ENCODE data around the gene CTPS1. TPM values are rescaled to one million over a fixed set of nuclear protein-coding genes. Genes with fewer than 3 reads are reported as not detected.

Gene CTPS1
- total RNA-seq, 1 donor from 2014 or later = 31.2 TPM

DNA sequence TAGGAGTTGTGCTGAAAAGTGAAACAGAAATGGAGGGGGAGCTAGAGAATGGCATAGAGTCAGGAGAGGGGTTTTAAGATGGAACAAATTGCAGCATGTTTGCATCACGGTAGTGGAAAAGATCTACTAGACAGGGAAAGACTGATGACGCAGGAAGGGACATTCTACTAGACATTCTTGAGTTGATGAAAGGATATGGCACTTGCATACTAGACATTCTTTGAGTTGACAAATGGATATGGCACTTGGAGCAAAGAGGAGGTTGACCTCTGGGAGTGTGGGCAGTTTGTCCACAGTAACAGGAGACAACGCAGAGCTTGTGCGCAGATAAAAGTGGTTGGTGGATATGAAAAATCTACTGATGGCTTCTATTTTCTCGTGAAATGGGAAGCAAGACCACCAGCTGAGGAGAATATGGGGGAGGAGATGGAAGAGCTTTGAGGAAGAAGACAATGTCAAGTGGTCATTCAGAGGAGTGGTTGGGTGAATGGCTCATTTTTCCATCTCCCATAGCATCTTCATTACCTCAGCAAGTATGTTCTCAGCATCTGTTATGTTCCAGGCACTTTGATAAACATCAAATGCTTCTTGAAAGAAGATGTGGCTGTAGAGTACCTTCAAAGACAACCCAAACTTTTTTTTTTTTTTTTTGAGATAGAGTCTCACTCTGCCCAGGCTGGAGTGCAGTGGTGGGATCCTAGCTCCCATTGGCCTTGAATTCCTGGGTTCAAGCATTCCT lies 2.4 kb upstream of the CTPS1 start:
- Histone ChIP-seq H3K4me3 (no peak overlapping the region), H3K4me1 (peaks cover 24% of the 10 kb centered on the region), H3K36me3 (no peaks in the 10 kb centered on the region), H3K9me3 (no peaks in the 10 kb centered on the region), H3K27ac (no peak overlapping the region), H3K27me3 (no peaks in the 10 kb centered on the region)
- TF ChIP-seq, protein P1, sequence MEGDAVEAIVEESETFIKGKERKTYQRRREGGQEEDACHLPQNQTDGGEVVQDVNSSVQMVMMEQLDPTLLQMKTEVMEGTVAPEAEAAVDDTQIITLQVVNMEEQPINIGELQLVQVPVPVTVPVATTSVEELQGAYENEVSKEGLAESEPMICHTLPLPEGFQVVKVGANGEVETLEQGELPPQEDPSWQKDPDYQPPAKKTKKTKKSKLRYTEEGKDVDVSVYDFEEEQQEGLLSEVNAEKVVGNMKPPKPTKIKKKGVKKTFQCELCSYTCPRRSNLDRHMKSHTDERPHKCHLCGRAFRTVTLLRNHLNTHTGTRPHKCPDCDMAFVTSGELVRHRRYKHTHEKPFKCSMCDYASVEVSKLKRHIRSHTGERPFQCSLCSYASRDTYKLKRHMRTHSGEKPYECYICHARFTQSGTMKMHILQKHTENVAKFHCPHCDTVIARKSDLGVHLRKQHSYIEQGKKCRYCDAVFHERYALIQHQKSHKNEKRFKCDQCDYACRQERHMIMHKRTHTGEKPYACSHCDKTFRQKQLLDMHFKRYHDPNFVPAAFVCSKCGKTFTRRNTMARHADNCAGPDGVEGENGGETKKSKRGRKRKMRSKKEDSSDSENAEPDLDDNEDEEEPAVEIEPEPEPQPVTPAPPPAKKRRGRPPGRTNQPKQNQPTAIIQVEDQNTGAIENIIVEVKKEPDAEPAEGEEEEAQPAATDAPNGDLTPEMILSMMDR (IDR thresholded peaks at IDR 0.05) = no peak
- TF ChIP-seq POLR2A (IDR thresholded peaks at IDR 0.05) = no peak
- TF ChIP-seq POLR2AphosphoS5 (IDR thresholded peaks at IDR 0.05; ENCODE audit: insufficient read depth in 1 of 2, low read depth in 1 of 2) = no peak
- DNase-seq (ENCODE audit: extremely low spot score in 2 of 2) = no peak
- intact Hi-C loops (cut with DNase I) = no loop called here

DNA sequence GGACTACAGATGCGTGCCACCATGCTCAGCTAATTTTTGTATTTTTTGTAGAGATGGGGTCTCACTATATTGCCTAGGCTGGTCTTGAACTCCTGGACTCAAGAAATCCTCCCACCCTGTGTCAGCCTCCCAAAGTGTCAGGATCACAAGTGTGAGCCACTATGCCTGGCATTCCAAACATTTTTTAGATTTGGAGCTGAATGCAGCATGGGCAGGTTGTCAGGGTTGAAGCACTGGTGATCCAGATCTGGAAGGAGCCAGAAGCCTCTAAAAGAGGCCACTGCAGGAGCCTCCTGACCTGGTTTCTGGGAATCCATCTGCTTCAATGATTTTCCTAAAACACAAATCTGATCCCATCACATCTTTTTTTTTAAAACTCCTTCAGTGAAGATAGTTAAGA lies 1.8 kb upstream of the CTPS1 start:
- no peak for DNase-seq (ENCODE audit: extremely low spot score in 2 of 2)
- intact Hi-C loops (cut with DNase I) = no loop called here
- no peaks in the 10 kb centered on the region for H3K9me3 ChIP-seq
- TF ChIP-seq POLR2A (IDR thresholded peaks at IDR 0.05) (no peak), POLR2AphosphoS5 (IDR thresholded peaks at IDR 0.05; ENCODE audit: insufficient read depth in 1 of 2, low read depth in 1 of 2) (no peak)
- TF ChIP-seq, protein P1 (IDR thresholded peaks at IDR 0.05) = no peak
- no peak overlapping the region for H3K27ac ChIP-seq
- no peaks in the 10 kb centered on the region for H3K36me3 ChIP-seq
- H3K4me3 ChIP-seq = no peak overlapping the region
- H3K27me3 ChIP-seq = no peaks in the 10 kb centered on the region
- H3K4me1 ChIP-seq = peaks cover 30% of the 10 kb centered on the region

DNA sequence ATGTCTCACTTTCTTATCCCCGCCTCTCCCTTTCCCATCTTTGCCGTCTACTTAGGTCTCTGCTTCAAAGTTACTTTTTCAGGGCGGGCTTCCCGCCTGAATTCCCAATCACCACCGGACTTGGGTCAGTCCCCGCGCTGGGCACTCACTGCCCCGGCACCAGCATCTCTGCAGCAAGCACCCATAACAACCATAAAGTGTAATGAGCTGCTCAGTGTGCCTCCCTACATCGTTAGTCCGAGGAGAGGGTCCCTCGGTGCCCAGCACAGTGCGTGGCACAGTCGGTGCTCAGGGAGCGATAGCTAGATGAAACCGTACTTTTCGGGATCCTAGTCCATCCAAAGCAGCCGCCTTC lies 633 bp upstream of the CTPS1 start:
- H3K36me3 ChIP-seq = no peaks in the 10 kb centered on the region
- peaks cover 41% of the 10 kb centered on the region for H3K4me1 ChIP-seq
- peak overlapping the region; percentile 96 for H3K27ac ChIP-seq
- peak overlapping the region; percentile 74 to 83 for H3K4me3 ChIP-seq
- H3K9me3 ChIP-seq = no peaks in the 10 kb centered on the region
- intact Hi-C loops (cut with DNase I) = no loop called here
- TF ChIP-seq POLR2A (IDR thresholded peaks at IDR 0.05) (no peak), POLR2AphosphoS5 (IDR thresholded peaks at IDR 0.05; ENCODE audit: insufficient read depth in 1 of 2, low read depth in 1 of 2) (no peak)
- TF ChIP-seq, protein P1 (IDR thresholded peaks at IDR 0.05) = no peak
- no peak for DNase-seq (ENCODE audit: extremely low spot score in 2 of 2)
- no peaks in the 10 kb centered on the region for H3K27me3 ChIP-seq

DNA sequence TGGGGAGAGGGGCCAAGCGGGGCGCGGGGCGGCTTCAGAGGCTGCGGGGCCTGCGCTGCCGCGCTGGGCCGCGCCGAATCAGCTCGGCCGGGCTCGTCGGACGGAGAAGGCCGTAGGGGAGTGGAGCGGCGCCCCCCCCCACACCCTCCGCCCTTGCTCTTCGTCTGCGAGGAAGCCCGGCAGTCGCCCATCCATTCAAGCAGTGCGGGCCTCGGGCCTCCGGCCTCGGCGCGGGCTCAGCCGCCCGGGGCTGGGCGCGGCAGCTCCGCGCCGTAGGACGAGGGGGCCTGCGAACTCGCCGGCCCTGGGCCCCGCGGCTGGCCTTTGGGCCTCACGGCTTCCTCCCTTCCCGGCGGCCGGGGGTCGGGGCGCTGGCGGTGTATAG lies 564 bp downstream of the CTPS1 start:
- DNase-seq (ENCODE audit: extremely low spot score in 2 of 2) = no peak
- Histone ChIP-seq H3K27me3 (no peaks in the 10 kb centered on the region), H3K36me3 (peaks cover 0 to 6% of the 10 kb centered on the region in 2 donors), H3K9me3 (no peaks in the 10 kb centered on the region), H3K4me3 (peak overlapping the region; percentile 74 to 83), H3K4me1 (peaks cover 53% of the 10 kb centered on the region), H3K27ac (peak overlapping the region; percentile 96)
- intact Hi-C loops (cut with DNase I) = no loop called here
- TF ChIP-seq, protein P1 (IDR thresholded peaks at IDR 0.05) = no peak
- TF ChIP-seq POLR2AphosphoS5 (IDR thresholded peaks at IDR 0.05; ENCODE audit: insufficient read depth in 1 of 2, low read depth in 1 of 2) (no peak), POLR2A (IDR thresholded peaks at IDR 0.05) (no peak)

DNA sequence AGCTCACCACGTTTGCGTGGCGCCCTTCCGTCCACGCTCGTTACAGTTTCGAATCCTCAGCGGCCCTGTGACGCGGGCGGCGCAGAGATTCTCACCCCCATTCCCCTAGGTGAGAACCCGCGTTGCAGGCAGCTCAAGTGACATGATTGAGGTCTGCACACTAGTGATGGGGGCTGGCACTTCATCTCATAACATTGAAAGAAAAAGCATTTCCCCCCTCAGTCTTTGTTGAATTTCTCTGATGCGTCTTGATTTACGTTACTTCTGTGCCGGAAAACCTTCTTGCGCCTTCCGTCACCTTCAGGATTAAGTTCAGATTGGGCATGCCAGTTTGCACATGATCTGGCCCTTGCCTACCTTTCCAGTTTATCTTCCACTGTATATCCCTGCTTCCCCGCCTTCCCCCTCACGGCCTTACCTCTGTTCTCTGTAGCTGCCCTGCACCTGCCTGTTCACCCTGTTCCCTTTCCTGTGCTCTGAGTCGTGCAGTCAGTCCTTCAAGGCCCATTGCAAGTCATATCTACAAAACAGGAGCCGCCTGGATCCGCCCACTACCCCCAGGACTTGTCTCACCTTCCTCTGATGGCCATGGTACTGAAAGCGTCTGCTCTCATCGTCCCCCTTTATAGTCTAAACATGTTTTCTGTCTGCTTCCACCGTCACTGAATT lies 1.1 kb downstream of the CTPS1 start:
- intact Hi-C loops (cut with DNase I) = no loop called here
- H3K27me3 ChIP-seq = no peaks in the 10 kb centered on the region
- peak overlapping the region; percentile 96 for H3K27ac ChIP-seq
- H3K4me1 ChIP-seq = peaks cover 59% of the 10 kb centered on the region
- H3K4me3 ChIP-seq = peak overlapping the region; percentile 74 to 83
- TF ChIP-seq POLR2AphosphoS5 (IDR thresholded peaks at IDR 0.05; ENCODE audit: insufficient read depth in 1 of 2, low read depth in 1 of 2) = no peak
- no peak for TF ChIP-seq POLR2A (IDR thresholded peaks at IDR 0.05)
- TF ChIP-seq, protein P1 (IDR thresholded peaks at IDR 0.05) = no peak
- H3K9me3 ChIP-seq = no peaks in the 10 kb centered on the region
- peaks cover 0 to 11% of the 10 kb centered on the region in 2 donors for H3K36me3 ChIP-seq
- no peak for DNase-seq (ENCODE audit: extremely low spot score in 2 of 2)
